G401.6 (cell line): ENCODE results near the gene PPP1R12A.

ENCODE experiments used
- FAIRE-seq: peaks from 2 replicates; lab custom pipeline; 2012; peaks lifted over from hg19 to GRCh38; lab: Jason Lieb, UNC

Gene PPP1R12A

GRCh38 chr12:79766705-79767464, 168.0 kb downstream of the PPP1R12A start:
- FAIRE-seq, result no peak

- FAIRE-seq, result no peak
Observed at GRCh38 chr12:79765157-79765556, 169.7 kb downstream of the PPP1R12A start.

- FAIRE-seq, result no peak
Observed at GRCh38 chr12:79764641-79765040, 170.3 kb downstream of the PPP1R12A start.

GRCh38 chr12:79763766-79764452, 171.0 kb downstream of the PPP1R12A start:
- no peak for FAIRE-seq

- no peak for FAIRE-seq
Observed at GRCh38 chr12:79761341-79761740, 173.6 kb downstream of the PPP1R12A start.

- FAIRE-seq, result no peak
Observed at GRCh38 chr12:79747274-79747673, 187.6 kb downstream of the PPP1R12A start.

- peak; percentile 97 for FAIRE-seq
Observed at GRCh38 chr12:79737875-79738718, 196.8 kb downstream of the PPP1R12A start.

GRCh38 chr12:79732638-79733037, 202.3 kb downstream of the PPP1R12A start:
- FAIRE-seq, result peak; percentile 70

GRCh38 chr12:79725987-79726386, 208.9 kb downstream of the PPP1R12A start:
- FAIRE-seq, result no peak
